Measurements from ENCODE around the gene SLC20A1. TPM values are rescaled to one million over a fixed set of nuclear protein-coding genes. Genes with fewer than 3 reads are reported as not detected.

Gene SLC20A1
- total RNA-seq, 2 donors from 2014 or later, result 10.7 to 34.1 TPM

DNA sequence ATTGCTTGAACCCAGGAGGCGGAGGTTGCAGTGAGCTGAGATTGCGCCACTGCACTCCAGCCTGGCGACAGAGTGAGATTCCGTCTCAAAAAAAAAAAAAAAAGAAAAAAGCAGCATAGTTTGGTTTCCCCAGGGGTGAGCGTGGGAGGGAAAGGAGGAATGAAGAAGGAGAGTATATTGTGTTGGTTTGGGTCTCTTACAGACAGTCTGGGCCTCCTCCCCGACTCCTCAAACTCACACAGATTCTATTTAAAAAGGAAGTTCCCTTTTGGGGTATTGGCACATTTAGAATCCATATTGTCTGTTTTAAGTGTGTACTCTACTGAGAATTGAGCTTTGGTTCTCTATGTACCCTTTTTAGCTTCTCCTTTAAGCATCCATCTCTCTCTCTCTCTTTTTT, 27.4 kb upstream of the SLC20A1 start:
- DNase-seq (ENCODE audit: low spot score), result no peak
- H3K9me3 ChIP-seq, result no peaks in the 10 kb centered on the region
- H3K27me3 ChIP-seq (replicated peaks; ENCODE audit: insufficient read depth), result no peaks in the 10 kb centered on the region
- H3K4me3 ChIP-seq, result no peak overlapping the region
- 80% methylated on average over 6 of the region's 6 CpGs for WGBS
- H3K27ac ChIP-seq, result no peak overlapping the region
- H3K4me1 ChIP-seq (replicated peaks), result no peaks in the 10 kb centered on the region
- H3K36me3 ChIP-seq, result no peaks in the 10 kb centered on the region
- intact Hi-C loops (cut with DNase I), result no loop called here
- TF ChIP-seq, protein P1, sequence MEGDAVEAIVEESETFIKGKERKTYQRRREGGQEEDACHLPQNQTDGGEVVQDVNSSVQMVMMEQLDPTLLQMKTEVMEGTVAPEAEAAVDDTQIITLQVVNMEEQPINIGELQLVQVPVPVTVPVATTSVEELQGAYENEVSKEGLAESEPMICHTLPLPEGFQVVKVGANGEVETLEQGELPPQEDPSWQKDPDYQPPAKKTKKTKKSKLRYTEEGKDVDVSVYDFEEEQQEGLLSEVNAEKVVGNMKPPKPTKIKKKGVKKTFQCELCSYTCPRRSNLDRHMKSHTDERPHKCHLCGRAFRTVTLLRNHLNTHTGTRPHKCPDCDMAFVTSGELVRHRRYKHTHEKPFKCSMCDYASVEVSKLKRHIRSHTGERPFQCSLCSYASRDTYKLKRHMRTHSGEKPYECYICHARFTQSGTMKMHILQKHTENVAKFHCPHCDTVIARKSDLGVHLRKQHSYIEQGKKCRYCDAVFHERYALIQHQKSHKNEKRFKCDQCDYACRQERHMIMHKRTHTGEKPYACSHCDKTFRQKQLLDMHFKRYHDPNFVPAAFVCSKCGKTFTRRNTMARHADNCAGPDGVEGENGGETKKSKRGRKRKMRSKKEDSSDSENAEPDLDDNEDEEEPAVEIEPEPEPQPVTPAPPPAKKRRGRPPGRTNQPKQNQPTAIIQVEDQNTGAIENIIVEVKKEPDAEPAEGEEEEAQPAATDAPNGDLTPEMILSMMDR (IDR thresholded peaks at IDR 0.05), result no peak
- TF ChIP-seq POLR2AphosphoS5 (IDR thresholded peaks at IDR 0.05) (no peak), POLR2A (IDR thresholded peaks at IDR 0.05) (no peak)

DNA sequence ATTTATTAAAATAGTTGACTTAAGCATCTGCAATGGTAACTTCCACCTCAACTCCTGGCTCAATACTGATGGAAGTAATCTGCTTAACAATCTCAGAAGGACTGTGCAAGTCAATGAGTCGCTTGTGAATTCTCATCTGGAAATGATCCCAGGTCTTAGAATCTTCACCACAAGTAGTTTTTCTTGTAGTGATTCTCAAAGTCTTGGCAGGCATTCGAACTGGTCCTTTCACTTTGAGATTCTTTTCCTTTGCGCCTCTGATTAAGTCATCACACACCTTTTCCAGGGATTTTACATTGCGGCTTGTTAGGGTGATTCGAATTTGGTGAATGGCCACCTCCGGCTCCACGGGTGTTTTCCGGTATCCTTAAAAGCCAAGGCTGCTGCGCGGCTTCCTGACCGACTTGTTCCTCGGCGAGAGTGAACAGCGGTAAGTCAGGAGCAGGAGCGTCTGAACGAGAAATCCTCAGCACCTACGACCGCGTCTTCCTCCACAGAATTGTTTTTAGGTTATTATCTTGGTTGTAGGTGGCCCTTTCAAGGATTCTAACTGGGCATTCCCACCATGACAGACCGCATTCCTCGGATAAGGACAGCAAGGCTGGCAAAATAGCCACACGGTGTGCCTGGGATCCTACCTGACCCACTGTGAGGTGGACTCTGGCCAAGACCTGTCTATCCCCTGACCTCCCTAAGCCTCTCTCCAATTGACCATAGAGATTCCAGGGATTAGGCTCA, 23.8 kb upstream of the SLC20A1 start:
- Histone ChIP-seq H3K27me3 (replicated peaks; ENCODE audit: insufficient read depth) (no peaks in the 10 kb centered on the region), H3K9me3 (no peaks in the 10 kb centered on the region), H3K36me3 (no peaks in the 10 kb centered on the region), H3K27ac (no peak overlapping the region), H3K4me1 (replicated peaks) (no peaks in the 10 kb centered on the region), H3K4me3 (no peak overlapping the region)
- intact Hi-C loops (cut with DNase I), result loop anchor here (10.0 kb wide), 1 partner anchor 333 kb away; no protein-coding TSS in a partner anchor
- WGBS, result 87% methylated on average over 22 of the region's 22 CpGs
- DNase-seq (ENCODE audit: low spot score), result no peak
- no peak for TF ChIP-seq POLR2AphosphoS5 (IDR thresholded peaks at IDR 0.05)
- TF ChIP-seq POLR2A (IDR thresholded peaks at IDR 0.05), result no peak
- TF ChIP-seq, protein P1 (IDR thresholded peaks at IDR 0.05), result no peak

DNA sequence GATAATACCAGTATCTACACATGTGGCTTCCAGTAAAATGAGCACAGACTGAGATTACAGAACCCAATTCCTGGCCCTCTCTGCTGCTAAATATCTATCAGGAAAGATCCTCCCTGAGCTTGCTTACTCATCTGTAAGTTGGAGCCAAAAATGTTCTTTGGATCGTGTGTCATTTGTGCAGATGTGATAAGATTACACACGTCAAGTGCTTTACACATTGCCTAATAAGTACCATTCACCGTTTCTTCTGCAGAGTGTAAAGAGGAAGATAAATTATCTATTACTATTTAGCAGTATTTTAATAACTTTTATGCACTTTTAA, 23.2 kb upstream of the SLC20A1 start:
- no peak overlapping the region for H3K27ac ChIP-seq
- intact Hi-C loops (cut with DNase I), result loop anchor here (10.0 kb wide), 1 partner anchor 332 kb away; no protein-coding TSS in a partner anchor
- H3K4me1 ChIP-seq (replicated peaks), result no peaks in the 10 kb centered on the region
- WGBS, result 49% methylated on average over 3 of the region's 3 CpGs
- no peaks in the 10 kb centered on the region for H3K9me3 ChIP-seq
- DNase-seq (ENCODE audit: low spot score), result no peak
- no peaks in the 10 kb centered on the region for H3K36me3 ChIP-seq
- no peak overlapping the region for H3K4me3 ChIP-seq
- H3K27me3 ChIP-seq (replicated peaks; ENCODE audit: insufficient read depth), result no peaks in the 10 kb centered on the region
- TF ChIP-seq, protein P1 (IDR thresholded peaks at IDR 0.05), result no peak
- TF ChIP-seq POLR2AphosphoS5 (IDR thresholded peaks at IDR 0.05) (no peak), POLR2A (IDR thresholded peaks at IDR 0.05) (no peak)

DNA sequence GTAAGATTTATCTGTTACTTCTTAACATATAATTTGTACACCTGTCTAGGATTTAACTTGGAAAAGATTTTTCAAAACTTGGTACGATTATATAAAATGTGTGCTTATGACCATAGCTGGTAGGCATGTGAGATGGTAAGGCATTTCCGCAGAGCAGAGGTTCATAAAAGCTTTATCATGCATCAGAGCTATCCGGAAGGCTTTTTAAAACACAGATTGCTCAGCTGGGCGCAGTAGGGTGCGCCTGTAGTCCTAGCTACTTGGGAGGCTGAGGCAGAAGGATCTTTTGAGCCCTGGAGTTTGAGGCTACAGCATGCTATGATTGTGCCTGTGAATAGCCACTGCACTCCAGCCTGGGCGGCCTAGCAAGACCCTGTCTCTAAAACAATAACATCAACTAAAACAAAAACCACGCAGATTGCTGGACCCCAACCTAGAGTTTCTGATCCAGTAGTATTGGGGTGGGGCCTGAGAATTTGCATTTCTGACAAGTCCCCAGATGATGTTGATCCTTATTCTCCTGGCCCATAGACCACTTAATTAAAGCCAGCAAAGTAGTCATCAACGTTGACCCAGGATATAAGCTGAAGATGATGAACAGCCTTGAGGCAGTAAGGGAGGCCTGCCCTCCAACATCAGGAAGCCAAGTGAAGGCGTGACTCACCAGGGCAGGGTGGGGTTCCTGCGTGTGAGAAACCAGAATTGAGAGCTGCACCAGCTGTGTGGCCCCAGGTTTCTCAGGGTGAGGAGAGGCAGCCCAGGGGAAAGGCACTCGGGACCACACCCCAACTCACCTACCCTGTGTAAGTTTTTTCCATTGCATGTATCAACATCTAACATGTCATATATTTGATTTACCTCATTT, 21.6 kb upstream of the SLC20A1 start:
- Histone ChIP-seq H3K27ac (no peak overlapping the region), H3K27me3 (replicated peaks; ENCODE audit: insufficient read depth) (no peaks in the 10 kb centered on the region), H3K36me3 (no peaks in the 10 kb centered on the region), H3K4me3 (no peak overlapping the region), H3K4me1 (replicated peaks) (no peaks in the 10 kb centered on the region), H3K9me3 (no peaks in the 10 kb centered on the region)
- TF ChIP-seq POLR2A (IDR thresholded peaks at IDR 0.05) (no peak), POLR2AphosphoS5 (IDR thresholded peaks at IDR 0.05) (no peak)
- TF ChIP-seq, protein P1 (IDR thresholded peaks at IDR 0.05), result no peak
- 86% methylated on average over 11 of the region's 11 CpGs for WGBS
- DNase-seq (ENCODE audit: low spot score), result no peak
- intact Hi-C loops (cut with DNase I), result loop anchor here (10.0 kb wide), 1 partner anchor 331 kb away; no protein-coding TSS in a partner anchor

All from prostate gland (tissue), 2 donors.